CD4-positive, alpha-beta T cell treated with Interleukin-17A for 1 hour (primary cell): ENCODE data around the gene NBDY.
"Not testable (repeated sequence)": the region's sequence is repeated elsewhere in the genome, so short reads cannot be mapped to it uniquely, and the experiment has no call there.

ENCODE experiments used
- DNase-seq: peaks from one replicate; pipeline ENCODE4 v3.0.0-alpha.2; 2020

Gene NBDY

DNA sequence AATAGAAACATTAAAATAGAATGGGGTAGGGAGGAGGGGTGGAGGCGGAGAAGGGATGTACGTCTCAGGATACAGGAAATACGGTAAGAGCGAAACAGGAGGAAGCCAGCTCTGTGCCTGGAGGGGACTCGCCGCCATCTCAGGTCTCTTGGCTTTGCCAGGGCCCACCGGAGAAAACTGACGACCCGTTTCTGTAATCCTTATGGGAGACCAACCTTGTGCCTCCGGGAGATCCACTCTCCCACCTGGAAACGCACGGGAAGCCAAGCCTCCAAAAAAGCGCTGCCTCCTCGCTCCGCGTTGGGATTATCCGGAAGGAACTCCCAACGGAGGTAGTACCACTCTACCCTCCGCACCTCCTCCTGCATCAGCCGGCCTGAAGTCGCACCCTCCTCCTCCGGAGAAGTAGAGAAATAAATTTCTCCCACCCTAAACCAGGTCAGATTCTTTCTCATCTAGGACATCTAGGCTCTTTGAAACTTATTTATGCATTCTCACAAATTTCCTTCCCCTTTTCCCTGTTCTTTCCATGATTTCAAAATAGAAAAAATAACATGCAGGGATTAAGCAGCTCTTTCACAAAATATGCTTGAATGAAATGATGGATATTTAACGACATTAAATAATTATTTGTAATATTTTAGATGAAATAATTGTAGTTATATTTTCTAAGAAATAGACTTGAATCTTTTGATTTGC lies at the start of gene NBDY:
NBDY (plus strand) TSS at position 92 of the 699 bp plus-strand sequence; CDS start at position 203, 111 bp downstream.
- DNase-seq, result peak; percentile 49

DNA sequence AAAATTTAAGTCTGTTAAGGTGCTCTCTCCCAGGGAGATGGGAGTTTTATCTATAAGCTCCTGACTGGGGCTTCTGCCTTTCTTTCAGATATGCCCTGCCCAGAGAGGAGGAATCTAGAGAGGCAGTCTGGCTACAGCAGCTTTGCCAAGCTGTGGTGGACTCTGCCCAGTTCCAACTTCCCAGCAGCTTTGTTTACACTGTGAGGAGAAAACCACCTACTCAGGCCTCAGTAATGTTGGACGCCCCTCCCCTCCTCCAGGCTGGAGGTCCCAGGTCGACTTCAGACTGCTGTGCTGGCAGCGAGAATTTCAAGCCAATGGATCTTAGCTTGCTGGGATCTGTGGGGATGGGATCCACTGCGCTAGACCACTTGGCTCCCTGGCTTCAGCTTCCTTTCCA lies 24.5 kb upstream of the NBDY start:
- DNase-seq, result not testable (repeated sequence)

DNA sequence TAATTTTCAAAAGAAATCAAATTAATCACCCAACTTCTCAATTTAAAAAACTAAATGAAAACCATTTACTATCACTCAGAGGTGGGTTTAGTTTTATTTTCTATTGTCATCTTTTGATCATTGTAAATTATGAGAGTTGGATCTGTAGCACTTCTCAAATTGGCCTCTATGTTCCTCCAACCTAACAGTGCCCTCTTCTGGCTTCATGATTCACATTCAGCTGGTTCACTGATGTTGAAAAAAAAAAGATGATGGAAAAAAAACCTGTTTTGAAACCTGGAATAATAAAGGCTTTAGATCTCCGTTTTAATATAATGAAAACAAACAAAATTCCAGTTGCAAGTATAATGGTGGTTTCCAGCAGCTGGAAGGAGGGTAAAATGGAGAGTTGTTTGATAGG lies 2.4 kb upstream of the NBDY start:
- DNase-seq, result peak; percentile 61

- no peak for DNase-seq
These were observed 1.5 kb upstream of the NBDY start for GRCh38 chrX:56727531-56727930.

DNA sequence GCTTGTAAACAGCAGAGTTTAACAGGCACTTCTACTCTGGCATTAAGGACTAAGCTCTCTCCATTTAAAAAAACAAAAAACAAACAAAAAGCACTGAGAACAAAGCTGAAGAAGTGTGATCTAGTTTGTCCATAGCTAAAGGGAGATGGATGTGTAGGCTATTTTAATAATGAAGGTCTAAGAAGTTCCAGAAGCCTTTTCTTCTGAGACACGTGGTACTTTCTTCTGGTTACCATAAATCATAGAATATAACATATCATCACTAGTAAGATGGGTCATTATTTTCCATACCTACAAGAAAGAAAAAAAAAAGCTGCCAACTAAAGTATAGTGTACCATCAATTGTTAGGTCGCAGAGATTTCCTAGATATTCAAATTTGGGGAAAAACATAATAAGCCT lies 722 bp upstream of the NBDY start:
- no peak for DNase-seq

- DNase-seq, result peak; percentile 38
These were observed 291 bp upstream of the NBDY start for GRCh38 chrX:56728752-56729151.

- peak; percentile 71 for DNase-seq
These were observed 4.5 kb downstream of the NBDY start for GRCh38 chrX:56733459-56734046.

DNA sequence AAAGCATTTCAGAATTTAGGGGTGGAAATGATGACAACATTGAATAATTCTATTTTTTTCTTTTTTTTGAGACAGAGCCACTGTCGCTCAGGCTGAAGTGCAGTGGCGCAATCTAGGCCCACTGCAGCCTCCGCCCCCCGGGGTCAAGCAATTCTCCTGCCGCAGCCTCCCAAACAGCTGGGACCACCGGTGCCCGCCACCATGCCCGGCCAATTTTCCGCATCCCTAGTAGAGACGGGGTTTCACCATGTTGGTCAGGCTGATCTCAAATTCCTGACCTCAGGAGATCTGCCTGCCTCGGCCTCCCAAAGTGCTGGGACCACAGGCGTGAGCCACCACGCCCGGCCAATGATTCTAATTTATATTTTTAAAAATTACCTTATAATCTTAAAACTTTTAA lies 7.2 kb downstream of the NBDY start:
- DNase-seq, result no peak

DNA sequence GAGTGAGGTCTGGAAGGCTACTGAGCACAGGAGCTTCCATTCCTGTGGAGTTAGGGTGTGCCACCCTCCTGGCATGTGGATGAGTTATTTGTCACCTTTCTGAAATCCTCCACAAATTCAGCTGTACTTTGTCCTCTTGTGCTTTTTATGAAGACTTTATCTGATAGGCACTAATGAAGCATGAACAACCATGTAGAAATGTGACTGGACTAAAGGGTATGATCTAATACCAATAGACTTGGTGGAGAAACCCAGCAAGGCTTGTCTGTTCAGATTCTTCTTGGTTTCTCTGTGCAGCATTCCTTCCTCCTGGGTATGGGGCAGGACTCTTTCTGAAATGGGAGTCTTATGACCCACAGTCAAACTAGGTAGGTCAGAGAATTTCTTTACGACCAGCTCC lies 9.6 kb downstream of the NBDY start:
- no peak for DNase-seq

DNA sequence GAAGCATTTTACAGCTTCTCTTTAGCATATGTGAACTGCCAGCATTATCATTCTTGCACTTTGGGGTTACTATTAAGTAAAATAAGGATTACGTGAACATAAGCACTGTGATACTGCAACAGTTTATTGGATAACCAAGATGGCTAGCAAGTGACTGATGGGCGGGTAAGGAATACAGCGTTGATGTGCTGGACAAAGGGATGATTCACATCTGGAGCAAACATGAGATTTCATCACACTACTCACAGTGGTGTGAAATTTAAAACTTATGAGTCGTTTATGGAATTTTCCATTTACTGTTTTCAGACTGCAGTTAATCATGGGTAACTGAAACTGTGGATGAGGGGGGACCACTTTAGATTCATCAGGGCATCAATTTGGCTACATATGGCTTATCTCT lies 16.0 kb downstream of the NBDY start:
- DNase-seq, result no peak

DNA sequence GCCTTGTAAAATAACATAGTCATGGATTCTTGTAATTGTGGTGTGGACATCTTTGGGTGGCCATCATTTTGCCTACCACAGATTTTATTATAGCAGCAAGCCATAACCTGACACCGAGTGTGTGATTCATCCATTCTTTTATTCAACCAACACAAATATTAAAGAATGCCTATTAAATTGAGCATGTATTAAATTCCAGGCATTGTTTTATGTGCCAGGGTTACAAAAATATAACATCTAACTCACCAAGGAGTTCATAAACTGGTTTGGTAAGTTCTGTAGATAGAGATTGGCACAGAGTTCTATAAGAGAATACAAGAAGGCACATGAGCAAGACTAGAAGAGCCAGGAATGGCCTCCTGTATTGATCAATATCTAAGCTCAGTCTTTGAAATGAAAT lies 18.0 kb downstream of the NBDY start:
- DNase-seq, result no peak

DNA sequence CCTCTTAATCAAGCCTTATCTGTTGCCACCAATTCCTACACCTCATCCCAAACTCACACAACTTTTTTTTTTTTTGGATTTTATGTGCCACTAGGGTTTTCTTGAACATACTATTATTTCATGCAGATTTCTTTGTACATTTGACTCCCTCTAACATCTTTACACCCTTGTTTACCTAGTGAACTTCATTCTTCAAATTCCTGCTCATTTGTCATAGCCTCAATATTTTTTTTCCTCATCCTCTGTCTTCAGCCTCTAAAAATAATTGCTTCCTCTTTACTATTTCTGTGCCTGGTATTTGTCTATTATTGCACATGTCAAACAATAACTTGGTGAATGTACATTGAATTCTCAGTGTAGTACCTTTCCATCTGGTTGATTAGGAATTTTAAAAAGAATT lies 22.0 kb downstream of the NBDY start:
- no peak for DNase-seq

DNA sequence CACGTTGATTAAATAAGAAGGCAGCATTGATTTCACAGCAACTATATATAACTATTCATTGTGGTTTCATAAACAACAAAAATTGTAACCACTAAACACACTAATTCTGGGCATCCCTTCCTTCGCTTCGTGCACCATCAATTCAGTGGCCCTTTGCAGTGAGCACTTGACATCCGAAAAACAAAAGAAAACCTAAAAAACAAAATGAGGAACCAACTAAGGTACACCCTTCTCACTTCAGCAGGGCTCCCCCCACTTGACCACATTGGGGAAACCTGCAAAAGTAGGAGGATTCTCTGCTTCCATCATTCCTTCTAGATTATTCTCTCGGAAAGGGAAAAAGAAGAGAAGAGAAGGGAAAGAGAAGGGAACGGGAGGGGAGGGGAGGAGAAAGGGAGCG lies 28.3 kb downstream of the NBDY start:
- no peak for DNase-seq

DNA sequence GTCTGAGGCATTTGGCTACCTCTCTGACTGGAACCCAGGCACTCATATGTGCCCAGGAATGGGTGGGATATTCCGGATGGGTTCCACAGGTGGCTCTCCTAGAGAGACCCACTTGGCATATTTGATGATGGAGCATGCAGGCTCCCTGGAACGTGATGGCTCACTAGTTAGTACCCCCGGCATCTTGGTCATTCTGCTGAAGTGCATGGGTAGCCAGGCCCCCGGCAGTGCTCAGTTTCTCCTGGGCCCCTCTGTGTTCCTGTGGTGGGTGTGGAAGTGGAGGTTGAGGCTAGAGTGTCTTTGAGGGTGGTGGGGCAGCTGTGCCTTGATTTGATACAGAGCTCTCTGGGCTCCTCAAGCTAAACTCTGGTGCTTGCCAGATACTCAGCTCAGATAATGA lies 29.4 kb downstream of the NBDY start:
- no peak for DNase-seq

DNA sequence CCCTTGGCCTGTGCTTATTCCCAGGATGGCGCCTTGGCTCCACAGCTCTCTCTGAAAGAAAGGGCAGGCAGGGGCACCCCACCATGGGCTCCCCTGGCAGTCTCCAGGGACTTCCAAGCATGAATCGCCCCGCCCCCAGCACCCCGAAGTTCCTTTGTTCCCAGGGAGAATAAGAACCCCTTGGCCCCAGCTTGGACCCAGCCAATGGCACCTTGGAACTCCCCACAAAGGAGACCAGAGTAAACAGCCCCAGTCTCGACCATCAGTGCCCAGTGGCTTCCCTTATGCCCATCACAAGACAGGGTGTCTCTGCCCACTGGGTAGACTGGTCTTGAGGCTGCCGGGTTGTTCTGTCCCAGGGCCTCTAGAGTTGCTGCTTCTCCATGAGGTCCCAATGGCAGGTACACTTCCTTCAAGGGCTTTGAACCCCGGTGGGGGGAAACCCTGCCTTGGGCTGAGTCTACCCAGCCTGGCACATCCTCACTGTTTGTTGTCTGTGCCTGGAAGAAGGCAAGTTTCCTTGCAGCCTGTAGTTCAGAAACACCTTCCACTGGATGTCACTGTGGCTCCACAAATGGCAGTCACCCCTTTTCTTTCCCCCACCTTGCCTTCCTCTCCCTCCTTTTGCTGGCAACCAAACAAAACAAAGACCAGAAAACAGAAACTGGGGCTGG lies 30.8 kb downstream of the NBDY start:
- no peak for DNase-seq

GRCh38 chrX:56760410-56761124 lies 31.5 kb downstream of the NBDY start:
- DNase-seq, result not testable (repeated sequence)

DNA sequence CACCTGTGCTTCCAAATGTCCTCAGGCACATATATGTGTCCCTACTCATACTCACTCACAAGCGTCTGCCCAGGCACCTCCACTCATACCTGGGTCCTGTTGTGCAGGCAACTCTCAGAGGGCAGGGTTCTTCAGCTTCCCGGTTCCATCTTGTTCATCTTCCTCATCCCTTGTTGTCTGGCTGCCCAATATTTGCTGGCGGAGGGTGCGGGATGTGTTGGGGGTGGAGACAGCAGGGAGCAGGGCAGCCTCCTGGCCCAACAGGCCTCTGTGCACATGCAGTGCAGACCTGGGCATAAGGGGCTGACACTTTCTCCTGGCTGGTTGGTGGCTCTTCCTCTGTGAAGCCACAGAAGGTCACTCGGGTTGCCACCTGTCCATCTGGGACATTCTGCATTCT lies 32.1 kb downstream of the NBDY start:
- DNase-seq, result no peak

GRCh38 chrX:56762220-56762619 lies 33.2 kb downstream of the NBDY start:
- peak; percentile 26 for DNase-seq

DNA sequence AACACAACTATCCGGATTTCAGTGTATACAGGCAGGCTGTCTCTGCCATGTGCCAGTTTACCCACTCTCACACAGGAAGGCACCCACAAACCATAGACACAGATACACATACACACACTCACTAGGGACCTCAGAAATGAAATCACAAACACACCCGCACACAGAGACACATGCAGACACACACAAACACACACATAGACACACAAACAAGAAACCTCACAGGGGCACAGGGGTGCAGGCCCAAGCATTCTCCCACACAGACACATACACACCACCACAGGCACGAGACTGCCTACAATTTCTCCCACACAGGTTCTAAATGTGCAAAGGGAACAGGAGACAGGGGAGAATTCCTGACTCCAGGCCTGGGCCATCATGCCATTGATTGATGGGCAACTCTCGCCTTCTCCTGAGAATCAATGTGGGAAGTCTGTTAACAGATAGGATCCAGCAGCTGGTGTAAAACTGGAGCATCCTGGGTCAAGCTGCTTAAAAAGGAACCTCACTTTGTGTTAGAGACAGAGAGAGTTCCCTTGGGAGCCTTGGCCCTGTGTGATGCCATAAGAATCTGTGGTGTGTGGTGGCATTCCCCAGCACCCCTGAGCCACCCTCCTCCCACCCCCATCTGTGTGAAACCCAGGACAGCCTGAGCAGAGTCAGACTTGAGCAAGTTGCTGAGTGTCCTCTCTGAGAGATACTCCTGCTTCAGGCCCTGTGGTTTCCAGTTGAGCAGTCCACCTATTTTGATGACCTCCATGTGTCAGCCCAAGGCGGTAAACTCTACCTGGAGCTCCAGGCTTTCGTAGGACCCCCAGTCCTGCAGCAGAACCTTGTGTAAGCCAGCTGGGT lies 33.9 kb downstream of the NBDY start:
- DNase-seq, result no peak

GRCh38 chrX:56763556-56764152 lies 34.6 kb downstream of the NBDY start:
- peak; percentile 66 for DNase-seq

- DNase-seq, result peak; percentile 87
These were observed 35.3 kb downstream of the NBDY start for GRCh38 chrX:56764153-56764974.
